NCI-H2171 treated with DMSO at 0.1 percent for 48 hours (cell line): Measurements from ENCODE around the gene TXNRD2.

Source experiments
- DNase-seq: peaks from one replicate; lab custom pipeline; 2025; lab: John Stamatoyannopoulos, UW

Gene TXNRD2

GRCh38 chr22:19862619-19863246 lies 78.9 kb downstream of the TXNRD2 start:
- DNase-seq: no peak

- DNase-seq: no peak
Measured at GRCh38 chr22:19859861-19860510, 81.6 kb downstream of the TXNRD2 start.

GRCh38 chr22:19857382-19857781 lies 84.2 kb downstream of the TXNRD2 start:
- no peak for DNase-seq

- peak; percentile 68 for DNase-seq
Measured at GRCh38 chr22:19855504-19856409, 85.9 kb downstream of the TXNRD2 start.

- DNase-seq: peak; percentile 93
Measured at GRCh38 chr22:19854778-19855503, 86.7 kb downstream of the TXNRD2 start, which contains the start of the genes GNB1L and RTL10. Gene GNB1L (minus strand): TSS chr22:19854874. CDS start chr22:19821355, 33,519 bp downstream. Gene RTL10 (minus strand): TSS chr22:19854874. CDS start chr22:19852261, 2,613 bp downstream.

GRCh38 chr22:19853879-19854777 lies 87.5 kb downstream of the TXNRD2 start:
- no peak for DNase-seq

- no peak for DNase-seq
Measured at GRCh38 chr22:19853058-19853878, 88.3 kb downstream of the TXNRD2 start.

- DNase-seq: peak; percentile 23
Measured at GRCh38 chr22:19852177-19852781, 89.3 kb downstream of the TXNRD2 start.

GRCh38 chr22:19851291-19852176 lies 90.1 kb downstream of the TXNRD2 start:
- no peak for DNase-seq

- DNase-seq: no peak
Measured at GRCh38 chr22:19850763-19851109, 90.9 kb downstream of the TXNRD2 start.

GRCh38 chr22:19849835-19850762 lies 91.5 kb downstream of the TXNRD2 start:
- no peak for DNase-seq

- no peak for DNase-seq
Measured at GRCh38 chr22:19848298-19849224, 93.1 kb downstream of the TXNRD2 start.

- no peak for DNase-seq
Measured at GRCh38 chr22:19847345-19847632, 94.3 kb downstream of the TXNRD2 start.

GRCh38 chr22:19846620-19847344 lies 94.8 kb downstream of the TXNRD2 start:
- no peak for DNase-seq

- DNase-seq: no peak
Measured at GRCh38 chr22:19845054-19845722, 96.4 kb downstream of the TXNRD2 start.
